ENCODE data around the gene JPH4. TPM values are rescaled to one million over a fixed set of nuclear protein-coding genes. Genes with fewer than 3 reads are reported as not detected.
A peak's percentile ranks its signal among the peaks of the same experiment; 100 is the strongest.

Gene JPH4
- total and polyA plus RNA-seq, 2 of the 8 experiments (the other 6 are each of a cell fraction or from before 2014, with no cell fraction given) = 23.9 to 46.7 TPM

GRCh38 chr14:23539248-23540140 lies 39.1 kb downstream of the JPH4 start (continued):
- TF ChIP-seq CHD7 (IDR thresholded peaks at IDR 0.05; ENCODE audit: insufficient replicate concordance, low read length) = no peak
- TF ChIP-seq YY1 (IDR thresholded peaks at IDR 0.05; ENCODE audit: low read depth, low read length) = peak; percentile 72
- no peak for TF ChIP-seq GTF2F1 (IDR thresholded peaks at IDR 0.05; ENCODE audit: borderline replicate concordance, low read depth, low read length)
- no peak for TF ChIP-seq SIRT6 (IDR thresholded peaks at IDR 0.05; ENCODE audit: low read length)
- peak; percentile 17; the same call in 1 of the 2 replicates for TF ChIP-seq E2F6 (IDR thresholded peaks at IDR 0.05)
- no peak for TF ChIP-seq CREB1 (IDR thresholded peaks at IDR 0.05)
- peak; percentile 88 for TF ChIP-seq POLR2AphosphoS5 (IDR thresholded peaks at IDR 0.05; ENCODE audit: low read depth, low read length)
- TF ChIP-seq EP300 (IDR thresholded peaks at IDR 0.05; ENCODE audit: borderline replicate concordance in 1 of 2, low read depth in 2 of 2, low read length in 2 of 2) = peak in 1 of 2 experiments; percentile 59; a peak in 1 of 3 replicates
- no peak for TF ChIP-seq CTBP2 (IDR thresholded peaks at IDR 0.05; ENCODE audit: borderline replicate concordance, insufficient read depth, insufficient read length, low read length)

Data from H1 (cell line).